IMR-90 (cell line): ENCODE results near the gene RASSF7. TPM values are rescaled to one million over a fixed set of nuclear protein-coding genes. Genes with fewer than 3 reads are reported as not detected.

Experiments
- ATAC-seq: fragments of 200-7000 bp; cut with Tn5 transposase; 2 replicates; pipeline ENCODE4 v1.9.1; 2020; ENCODE audit warnings: low read depth, mild to moderate bottlenecking, moderate library complexity
- BruUV-seq: library from RNA; stranded (reverse); fragments of 400-500 nt; replicated peaks from 2 replicates; lab custom pipeline; 2021; lab: Mats Ljungman, UMichigan
- CTCF ChIA-PET: fragments of 300-600 bp; formaldehyde crosslinking; extraction: SDS; loops from one replicate; lab custom pipeline; 2021; ENCODE audit warnings: antibody characterized with exemption; lab: Yijun Ruan, JAX
- POLR2A ChIA-PET: fragments of 300-600 bp; sonication (Branson Sonifier 250); formaldehyde crosslinking; loops from one replicate; lab custom pipeline; 2022; ENCODE audit warnings: antibody characterized with exemption; ENCODE audit not compliant: unreplicated experiment; lab: Charles Lee
- DNase-seq: peaks from one replicate; pipeline ENCODE4 v3.0.0; 2013
- H2AFZ ChIP-seq: replicated peaks from 2 replicates; pipeline ENCODE3; 2013; ENCODE audit warnings: low read length, mild to moderate bottlenecking; ENCODE audit not compliant: poor library complexity
- H2AK5ac ChIP-seq: 2 replicates; pipeline ENCODE4 v1.6.1; 2013; ENCODE audit warnings: low read depth, low read length, inconsistent platforms
- H2AK9ac ChIP-seq: replicated peaks from 2 replicates; pipeline ENCODE3; 2013; ENCODE audit warnings: mild to moderate bottlenecking, low read depth, low read length, moderate library complexity; ENCODE audit not compliant: poor library complexity
- H2BK120ac ChIP-seq: 2 replicates; pipeline ENCODE4 v1.6.1; 2013; ENCODE audit warnings: low read depth, low read length, inconsistent platforms
- H2BK15ac ChIP-seq: 3 replicates; pipeline ENCODE4 v1.6.1; 2013; ENCODE audit warnings: low read depth, low read length, inconsistent platforms
- H2BK20ac ChIP-seq: 2 replicates; pipeline ENCODE4 v1.6.1; 2013; ENCODE audit warnings: low read depth, mild to moderate bottlenecking, inconsistent platforms, low read length, moderate library complexity
- H2BK5ac ChIP-seq: 2 replicates; pipeline ENCODE4 v1.6.1; 2013; ENCODE audit warnings: mild to moderate bottlenecking, low read depth, low read length, inconsistent platforms; ENCODE audit not compliant: poor library complexity, severe bottlenecking
- H3K14ac ChIP-seq: replicated peaks from 2 replicates; pipeline ENCODE4 v1.6.1; 2013; ENCODE audit warnings: low read depth, low read length, inconsistent platforms
- H3K18ac ChIP-seq: 2 replicates; pipeline ENCODE4 v1.6.1; 2013; ENCODE audit warnings: low read depth, low read length, control low read depth
- H3K23ac ChIP-seq: 2 replicates; pipeline ENCODE4 v1.6.1; 2013; ENCODE audit warnings: low read depth, low read length, inconsistent platforms
- H3K27ac ChIP-seq: 2 replicates; pipeline ENCODE4 v1.5.1; 2013; ENCODE audit warnings: mild to moderate bottlenecking, control low read depth, low read length; ENCODE audit not compliant: insufficient read depth
- H3K27me3 ChIP-seq: 2 replicates; pipeline ENCODE4 v1.6.1; 2013; ENCODE audit warnings: low read length; ENCODE audit not compliant: control insufficient read depth, insufficient read depth
- H3K36me3 ChIP-seq: 2 replicates; pipeline ENCODE4 v1.6.1; 2013; ENCODE audit warnings: low read length, mixed read lengths; ENCODE audit not compliant: control insufficient read depth, insufficient read depth
- H3K4ac ChIP-seq: 2 replicates; pipeline ENCODE4 v1.6.1; 2013; ENCODE audit warnings: low read depth, low read length, inconsistent platforms
- H3K4me1 ChIP-seq: 2 replicates; pipeline ENCODE4 v1.6.1; 2013; ENCODE audit warnings: low read length, mixed read lengths; ENCODE audit not compliant: control insufficient read depth, insufficient read depth
- H3K4me2 ChIP-seq: 2 replicates; pipeline ENCODE4 v1.6.1; 2013; ENCODE audit warnings: low read depth, mild to moderate bottlenecking, control low read depth, low read length, moderate library complexity
- H3K4me3 ChIP-seq: 2 replicates; pipeline ENCODE4 v1.5.1; 2013; ENCODE audit warnings: low read depth, mild to moderate bottlenecking, control low read depth, low read length, moderate library complexity; ENCODE audit not compliant: insufficient read depth
- H3K56ac ChIP-seq: 2 replicates; pipeline ENCODE4 v1.6.1; 2013; ENCODE audit warnings: low read length, inconsistent platforms; ENCODE audit not compliant: insufficient read depth; ENCODE audit errors: extremely low read depth
- H3K79me1 ChIP-seq, 2 experiments: 2 replicates each; pipeline ENCODE4 v1.6.1; 2013; ENCODE audit warnings: low read length in 2 of 2, inconsistent platforms in 1 of 2, low read depth in 1 of 2
- H3K9ac ChIP-seq: 2 replicates; pipeline ENCODE4 v1.6.1; 2013; ENCODE audit warnings: low read depth, low read length, control low read depth
- H3K9me1 ChIP-seq: 2 replicates; pipeline ENCODE4 v1.6.1; 2013; ENCODE audit warnings: low read length, inconsistent platforms; ENCODE audit not compliant: insufficient read depth
- H3K9me3 ChIP-seq: 2 replicates; pipeline ENCODE4 v1.6.1; 2013; ENCODE audit warnings: low read length; ENCODE audit not compliant: control insufficient read depth, insufficient read depth
- H4K20me1 ChIP-seq: 2 replicates; pipeline ENCODE4 v1.6.1; 2013; ENCODE audit warnings: low read length, inconsistent platforms; ENCODE audit not compliant: insufficient read depth
- H4K5ac ChIP-seq: 2 replicates; pipeline ENCODE4 v1.6.1; 2013; ENCODE audit warnings: mild to moderate bottlenecking, low read depth, low read length, control low read depth
- H4K8ac ChIP-seq, 2 experiments: 2 replicates each; pipeline ENCODE4 v1.6.1; 2013; ENCODE audit warnings: low read depth in 2 of 2, low read length in 2 of 2, control low read depth in 1 of 2, inconsistent platforms in 1 of 2
- H4K91ac ChIP-seq: 2 replicates; pipeline ENCODE4 v1.6.1; 2013; ENCODE audit warnings: low read depth, low read length, inconsistent platforms; ENCODE audit not compliant: insufficient read depth
- MXI1 ChIP-seq: IDR thresholded peaks from 2 replicates; pipeline ENCODE4 v1.6.1; 2012; ENCODE audit warnings: low read depth, mild to moderate bottlenecking, low read length, moderate library complexity, borderline replicate concordance
- NFE2L2 ChIP-seq: fragments of 150-350 bp; IDR thresholded peaks from 2 replicates; pipeline ENCODE4 v1.6.1; 2016; ENCODE audit warnings: low read depth, mild to moderate bottlenecking, low read length
- WGBS, 2 experiments: methylation state at CpG; one replicate each; pipeline versions ENCODE4 v1.1.5 to v1.1.7; 2013; ENCODE audit warnings: missing lambda C conversion rate in 2 of 2; ENCODE audit not compliant: insufficient read length in 1 of 2; ENCODE audit errors: extremely low coverage in 2 of 2; 5-methylcytosine and 5-hydroxymethylcytosine counted together
- dilution Hi-C: fragments of 300-500 bp; cut with HindIII; formaldehyde crosslinking; loops from one replicate; pipeline ENCODE4 v1.14.3; 2018; ENCODE audit warnings: low sequenced_read_pairs; ENCODE audit not compliant: unreplicated experiment
- in situ Hi-C: fragments of 300-500 bp; cut with MboI; formaldehyde crosslinking; loops from 3 replicates; pipeline ENCODE4 v1.14.3; 2019; ENCODE audit warnings: low sequenced_read_pairs, inconsistent platforms, mixed read lengths
- intact Hi-C: fragments of 100-400 bp; cut with micrococcal nuclease; formaldehyde crosslinking; loops from 2 replicates; pipeline ENCODE4 v1.10.0; 2022
- polyA plus RNA-seq, 3 experiments: library from polyadenylated mRNA; depleted of rRNA; stranded (reverse); fragments of >200 nt; gene quantifications; 2 replicates each; pipeline ENCODE4 v1.2.3, GENCODE V29; 2012; ENCODE audit warnings: low replicate concordance in 1 of 3
- total RNA-seq: library from RNA; depleted of rRNA; stranded (reverse); fragments of >200 nt; gene quantifications from 2 replicates; pipeline ENCODE4 v1.2.3, GENCODE V29; 2012
- TF ChIP-seq, protein P1 (sequence below): conservative IDR thresholded peaks from 2 replicates; pipeline ENCODE4 v1.5.1; 2012; ENCODE audit warnings: mild to moderate bottlenecking, low read depth, low read length, improper control_type of control experiment

Gene RASSF7
- total and polyA plus RNA-seq, 2 of the 4 experiments (the other 2 are of a cell fraction): 6.8 to 18.5 TPM

DNA sequence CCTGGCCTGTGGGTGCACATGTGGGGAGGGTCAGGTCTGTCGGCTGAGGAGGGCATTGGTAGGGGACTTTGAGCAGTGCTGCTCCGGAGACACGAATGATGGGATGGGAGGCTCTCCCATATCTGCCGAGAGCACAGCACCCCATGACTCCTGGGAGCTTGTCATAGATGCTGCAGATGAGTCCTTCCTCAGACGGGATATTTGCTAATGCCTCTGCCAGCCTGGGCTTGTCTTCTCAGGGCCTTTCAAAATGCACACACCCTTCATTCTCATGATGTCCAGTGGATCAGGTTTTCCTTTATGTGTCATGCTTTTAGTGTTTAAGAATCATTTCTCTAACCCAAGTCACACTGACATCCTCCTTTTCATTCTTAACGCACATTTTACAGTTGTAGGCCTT lies 45.6 kb upstream of the RASSF7 start:
- no peaks in the 10 kb centered on the region for H3K27me3 ChIP-seq
- no peak overlapping the region for H3K23ac ChIP-seq
- H4K91ac ChIP-seq: no peak overlapping the region
- H3K9ac ChIP-seq: no peak overlapping the region
- intact Hi-C loops (loop anchor here (5.0 kb wide), 1 partner anchor 308 kb away; the partner anchor contains the start of genes BET1L and RIC8A), dilution Hi-C loops (no loop called here), in situ Hi-C loops (no loop called here)
- no peak overlapping the region for H4K8ac ChIP-seq
- WGBS, 2 experiments: 100% methylated on average over 1 of the region's 6 CpGs; no CpG with 5 or more reads in 1 of the 2 experiments
- no peak overlapping the region for H2BK20ac ChIP-seq
- ChIA-PET POLR2A (no interaction called here), CTCF (no interaction called here)
- H3K4me3 ChIP-seq: no peak overlapping the region
- TF ChIP-seq, protein P1, sequence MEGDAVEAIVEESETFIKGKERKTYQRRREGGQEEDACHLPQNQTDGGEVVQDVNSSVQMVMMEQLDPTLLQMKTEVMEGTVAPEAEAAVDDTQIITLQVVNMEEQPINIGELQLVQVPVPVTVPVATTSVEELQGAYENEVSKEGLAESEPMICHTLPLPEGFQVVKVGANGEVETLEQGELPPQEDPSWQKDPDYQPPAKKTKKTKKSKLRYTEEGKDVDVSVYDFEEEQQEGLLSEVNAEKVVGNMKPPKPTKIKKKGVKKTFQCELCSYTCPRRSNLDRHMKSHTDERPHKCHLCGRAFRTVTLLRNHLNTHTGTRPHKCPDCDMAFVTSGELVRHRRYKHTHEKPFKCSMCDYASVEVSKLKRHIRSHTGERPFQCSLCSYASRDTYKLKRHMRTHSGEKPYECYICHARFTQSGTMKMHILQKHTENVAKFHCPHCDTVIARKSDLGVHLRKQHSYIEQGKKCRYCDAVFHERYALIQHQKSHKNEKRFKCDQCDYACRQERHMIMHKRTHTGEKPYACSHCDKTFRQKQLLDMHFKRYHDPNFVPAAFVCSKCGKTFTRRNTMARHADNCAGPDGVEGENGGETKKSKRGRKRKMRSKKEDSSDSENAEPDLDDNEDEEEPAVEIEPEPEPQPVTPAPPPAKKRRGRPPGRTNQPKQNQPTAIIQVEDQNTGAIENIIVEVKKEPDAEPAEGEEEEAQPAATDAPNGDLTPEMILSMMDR: no peak
- TF ChIP-seq NFE2L2 (no peak), MXI1 (no peak)
- H3K79me1 ChIP-seq: peaks cover 0 to 3% of the 10 kb centered on the region in 2 experiments; a peak in 2 of 4 replicates
- no peak overlapping the region for H3K56ac ChIP-seq
- BruUV-seq: no TSS peak
- no peak overlapping the region for H2AK5ac ChIP-seq
- H3K36me3 ChIP-seq: peaks cover 12% of the 10 kb centered on the region
- H2AFZ ChIP-seq: no peak overlapping the region
- DNase-seq: no peak
- H3K4ac ChIP-seq: no peak overlapping the region
- no peaks in the 10 kb centered on the region for H3K4me1 ChIP-seq
- H3K27ac ChIP-seq: no peak overlapping the region
- H2BK120ac ChIP-seq: no peak overlapping the region
- no peak overlapping the region for H2BK5ac ChIP-seq
- H3K9me1 ChIP-seq: peaks cover 3% of the 10 kb centered on the region; the same call in 1 of the 2 replicates
- H3K9me3 ChIP-seq: peaks cover 6% of the 10 kb centered on the region; the same call in 1 of the 2 replicates
- ATAC-seq: no peak
- H4K20me1 ChIP-seq: no peaks in the 10 kb centered on the region
- no peak overlapping the region for H3K4me2 ChIP-seq
- no peak overlapping the region for H3K18ac ChIP-seq
- no peak overlapping the region for H4K5ac ChIP-seq
- H3K14ac ChIP-seq: no peak overlapping the region
- no peak overlapping the region for H2AK9ac ChIP-seq
- H2BK15ac ChIP-seq: no peak overlapping the region
